Kidney (tissue), 14 donors: ENCODE results near the gene C11orf24. TPM values are rescaled to one million over a fixed set of nuclear protein-coding genes. Genes with fewer than 3 reads are reported as not detected.
"Not testable (repeated sequence)": the region's sequence is repeated elsewhere in the genome, so short reads cannot be mapped to it uniquely, and the experiment has no call there.

Experiments
- DNase-seq, 5 donors: peaks; one replicate each; pipeline ENCODE4 v3.0.0-alpha.2; 2013 to 2020
- FAIRE-seq: peaks from 2 replicates; lab custom pipeline; 2012; peaks lifted over from hg19 to GRCh38; lab: Jason Lieb, UNC
- H3K27ac ChIP-seq, 2 donors: one replicate each; pipeline ENCODE4 v1.7.0; 2013; ENCODE audit warnings: low read depth in 2 of 2, low read length in 2 of 2, inconsistent platforms in 1 of 2
- H3K27me3 ChIP-seq: one replicate; pipeline ENCODE4 v1.7.1; 2013; ENCODE audit warnings: low read length, inconsistent platforms; ENCODE audit not compliant: control insufficient read depth, insufficient read depth
- H3K36me3 ChIP-seq, 3 donors: one replicate each; pipeline versions ENCODE4 v1.7.0 to v1.7.1; 2013; ENCODE audit warnings: low read length in 3 of 3, control low read depth in 1 of 3, inconsistent platforms in 1 of 3; ENCODE audit not compliant: insufficient read depth in 3 of 3, control insufficient read depth in 2 of 3
- H3K4me1 ChIP-seq, 3 donors: one replicate each; pipeline versions ENCODE4 v1.7.0 to v1.7.1; 2013; ENCODE audit warnings: low read length in 3 of 3, inconsistent platforms in 1 of 3, low read depth in 1 of 3; ENCODE audit not compliant: control insufficient read depth in 2 of 3, insufficient read depth in 2 of 3
- H3K4me3 ChIP-seq, 3 donors: one replicate each; pipeline versions ENCODE4 v1.7.0 to v1.8.1; 2013; ENCODE audit warnings: low read length in 3 of 3, control low read depth in 1 of 3, inconsistent platforms in 1 of 3
- H3K9ac ChIP-seq, 3 donors: one replicate each; pipeline versions ENCODE4 v1.7.0 to v1.7.1; 2013; ENCODE audit warnings: low read length in 3 of 3, control low read depth in 1 of 3, inconsistent platforms in 1 of 3
- H3K9me3 ChIP-seq, 3 donors: one replicate each; pipeline versions ENCODE4 v1.7.0 to v1.7.1; 2013; ENCODE audit warnings: low read length in 3 of 3, control low read depth in 1 of 3, inconsistent platforms in 1 of 3; ENCODE audit not compliant: control insufficient read depth in 2 of 3, insufficient read depth in 1 of 3
- intact Hi-C: fragments of 100-400 bp; cut with DNase I; formaldehyde crosslinking; loops from one replicate; pipeline ENCODE4 v1.11.1; 2022
- polyA plus RNA-seq: library from polyadenylated mRNA; stranded (reverse); fragments of 350-450 nt; fragmentation: Illumina TruSeq; extraction: RNeasy Lipid Tissue Mini Kit (QIAGEN cat#74804); gene quantifications from one replicate; pipeline ENCODE4 v1.2.3, GENCODE V29; 2014; ENCODE audit warnings: low read depth, low replicate concordance; ENCODE audit not compliant: insufficient read depth
- total RNA-seq: library from RNA; stranded (reverse); fragmentation: NEBNext Ultra II Directional; extraction: Animal tissue kit (Norgen Biotek cat#: 25700); gene quantifications from one replicate; pipeline ENCODE4 v1.2.1, GENCODE V29; 2021
- TF ChIP-seq, protein P1 (sequence below): IDR thresholded peaks from 3 replicates; pipeline ENCODE4 v1.5.1; 2012; ENCODE audit warnings: mild to moderate bottlenecking, moderate library complexity, borderline replicate concordance; ENCODE audit not compliant: insufficient read depth; ENCODE audit errors: extremely low read depth
- donor health status: control.
- donor health status: control.
- donor health status: control.
- donor health status: control.
- donor health status: control.
- donor health status: DM: yes; HTN: yes; CAD: no.
- donor health status: Normal renal cell carcinoma (clear cell type).

Gene C11orf24
- total and polyA plus RNA-seq, 2 donors from 2014 or later: 18.6 to 31.7 TPM

DNA sequence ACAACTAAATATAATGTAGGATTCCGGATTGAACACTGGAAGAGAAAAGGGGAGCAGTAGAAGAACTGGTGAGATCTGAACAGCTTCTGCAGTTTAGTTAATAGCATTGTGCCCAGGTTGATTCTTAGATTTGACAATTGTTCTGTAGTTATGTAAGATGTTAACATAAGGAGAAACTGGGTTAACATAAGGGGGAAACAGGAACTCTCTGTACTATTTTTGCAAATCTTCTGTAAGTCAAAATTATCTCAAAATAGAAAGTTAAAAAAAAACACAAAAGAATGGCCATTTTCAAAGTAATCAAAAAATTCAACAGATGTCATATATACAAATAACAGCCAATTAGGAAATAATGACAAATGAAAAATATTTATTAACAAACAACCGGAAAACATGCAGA lies 21.9 kb upstream of the C11orf24 start:
- TF ChIP-seq, protein P1, sequence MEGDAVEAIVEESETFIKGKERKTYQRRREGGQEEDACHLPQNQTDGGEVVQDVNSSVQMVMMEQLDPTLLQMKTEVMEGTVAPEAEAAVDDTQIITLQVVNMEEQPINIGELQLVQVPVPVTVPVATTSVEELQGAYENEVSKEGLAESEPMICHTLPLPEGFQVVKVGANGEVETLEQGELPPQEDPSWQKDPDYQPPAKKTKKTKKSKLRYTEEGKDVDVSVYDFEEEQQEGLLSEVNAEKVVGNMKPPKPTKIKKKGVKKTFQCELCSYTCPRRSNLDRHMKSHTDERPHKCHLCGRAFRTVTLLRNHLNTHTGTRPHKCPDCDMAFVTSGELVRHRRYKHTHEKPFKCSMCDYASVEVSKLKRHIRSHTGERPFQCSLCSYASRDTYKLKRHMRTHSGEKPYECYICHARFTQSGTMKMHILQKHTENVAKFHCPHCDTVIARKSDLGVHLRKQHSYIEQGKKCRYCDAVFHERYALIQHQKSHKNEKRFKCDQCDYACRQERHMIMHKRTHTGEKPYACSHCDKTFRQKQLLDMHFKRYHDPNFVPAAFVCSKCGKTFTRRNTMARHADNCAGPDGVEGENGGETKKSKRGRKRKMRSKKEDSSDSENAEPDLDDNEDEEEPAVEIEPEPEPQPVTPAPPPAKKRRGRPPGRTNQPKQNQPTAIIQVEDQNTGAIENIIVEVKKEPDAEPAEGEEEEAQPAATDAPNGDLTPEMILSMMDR: no peak
- intact Hi-C loops: no loop called here
- peaks cover 0 to 10% (median 0%) of the 10 kb centered on the region in 3 donors for H3K4me1 ChIP-seq
- H3K27ac ChIP-seq: no peak overlapping the region
- H3K4me3 ChIP-seq: no peak overlapping the region
- H3K36me3 ChIP-seq: no peaks in the 10 kb centered on the region
- FAIRE-seq (no peak), DNase-seq (no peak)
- no peak overlapping the region for H3K9ac ChIP-seq
- H3K9me3 ChIP-seq: no peaks in the 10 kb centered on the region
- H3K27me3 ChIP-seq: no peaks in the 10 kb centered on the region

DNA sequence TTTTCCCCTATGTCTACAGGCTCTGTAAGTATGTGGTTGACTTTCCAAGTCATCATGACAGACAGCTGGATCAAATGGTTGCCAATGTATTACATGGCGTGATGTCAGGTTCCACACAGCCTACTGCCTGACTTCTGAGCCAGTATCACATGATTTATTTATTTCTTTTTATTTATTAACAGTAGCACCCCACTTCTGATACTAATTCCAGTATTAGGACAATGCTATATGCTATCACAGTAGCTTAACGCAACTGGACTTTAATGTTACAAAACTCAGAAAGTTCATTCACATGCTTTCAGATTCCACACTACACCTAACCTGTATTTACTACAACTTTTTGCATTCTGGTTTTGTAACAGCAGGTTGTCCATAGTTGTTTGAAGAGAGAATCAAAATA lies 17.7 kb upstream of the C11orf24 start:
- H3K4me1 ChIP-seq: no peaks in the 10 kb centered on the region
- no peak overlapping the region for H3K27ac ChIP-seq
- FAIRE-seq: no peak
- H3K36me3 ChIP-seq: no peaks in the 10 kb centered on the region
- TF ChIP-seq, protein P1: no peak
- intact Hi-C loops: no loop called here
- DNase-seq: no peak
- no peak overlapping the region for H3K9ac ChIP-seq
- no peaks in the 10 kb centered on the region for H3K27me3 ChIP-seq
- no peaks in the 10 kb centered on the region for H3K9me3 ChIP-seq
- no peak overlapping the region for H3K4me3 ChIP-seq

DNA sequence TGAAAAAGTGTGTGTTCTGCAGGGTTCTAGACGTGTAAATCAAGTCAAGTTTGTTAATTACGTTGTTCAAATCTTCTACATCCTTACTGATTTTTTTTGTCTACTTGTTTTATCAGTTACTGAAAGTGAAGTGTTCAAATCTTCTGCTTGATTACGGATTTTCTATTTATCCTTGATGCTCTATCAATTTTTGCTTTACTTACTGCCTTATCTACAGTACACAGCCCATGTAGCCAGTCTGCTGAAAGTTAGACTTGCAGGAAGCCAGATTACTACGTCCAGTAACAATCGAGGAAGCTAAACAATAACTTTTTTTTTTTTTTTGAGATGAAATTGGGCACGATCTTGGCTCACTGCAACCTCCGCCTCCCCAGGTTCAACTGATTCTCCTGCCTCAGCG lies 15.6 kb upstream of the C11orf24 start:
- TF ChIP-seq, protein P1: no peak
- intact Hi-C loops: no loop called here
- H3K27ac ChIP-seq: no peak overlapping the region
- H3K4me3 ChIP-seq: no peak overlapping the region
- no peak for FAIRE-seq
- H3K27me3 ChIP-seq: no peaks in the 10 kb centered on the region
- H3K4me1 ChIP-seq: no peaks in the 10 kb centered on the region
- no peaks in the 10 kb centered on the region for H3K36me3 ChIP-seq
- H3K9me3 ChIP-seq: no peaks in the 10 kb centered on the region
- DNase-seq: no peak
- H3K9ac ChIP-seq: no peak overlapping the region

DNA sequence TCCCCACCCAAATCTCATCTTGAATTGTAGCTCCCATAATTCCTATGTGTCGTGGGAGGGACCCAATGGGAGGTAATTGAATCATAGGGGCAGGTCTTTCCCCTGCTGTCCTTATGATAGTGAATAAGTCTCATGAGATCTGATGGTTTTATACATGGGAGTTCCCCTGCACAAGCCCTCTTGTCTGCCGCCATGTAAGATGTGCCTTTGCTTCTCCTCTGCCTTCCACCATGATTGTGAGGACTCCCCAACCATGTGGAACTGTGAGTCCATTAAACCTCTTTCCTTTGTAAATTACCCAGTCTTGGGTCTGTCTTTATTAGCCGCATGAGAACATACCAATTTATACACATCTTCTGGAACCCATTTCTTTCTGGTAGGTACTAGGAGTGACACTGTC lies 12.8 kb upstream of the C11orf24 start:
- DNase-seq, FAIRE-seq, H3K36me3 ChIP-seq, H3K4me1 ChIP-seq, H3K4me3 ChIP-seq, H3K9ac ChIP-seq, H3K27me3 ChIP-seq, intact Hi-C loops, H3K9me3 ChIP-seq, H3K27ac ChIP-seq: not testable (repeated sequence)
